ENCODE data around the gene FOXN3.

Gene FOXN3

DNA sequence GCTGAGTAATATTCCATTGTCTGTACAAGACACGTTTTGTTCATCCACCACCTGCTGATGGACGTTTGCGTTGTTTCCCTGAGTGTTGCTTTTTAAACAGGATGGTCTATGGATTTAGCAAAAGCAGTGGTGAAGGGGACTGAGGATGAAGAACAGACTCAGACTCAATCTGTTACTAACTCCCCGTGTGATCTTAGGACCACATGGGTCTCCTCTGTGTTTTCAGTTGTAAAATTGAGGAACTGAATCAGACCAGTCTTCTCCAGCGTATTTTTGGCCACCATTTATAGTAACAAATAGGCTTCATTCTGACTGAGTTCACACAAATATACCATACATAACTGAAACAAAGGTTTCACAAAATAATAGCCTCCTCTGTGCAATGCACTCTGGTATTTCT, 85.6 kb downstream of the FOXN3 start:
- no peak for DNase-seq (ENCODE audit: low spot score)

- DNase-seq (ENCODE audit: low spot score) = no peak
Measured at GRCh38 chr14:89330236-89331002, 86.6 kb downstream of the FOXN3 start.

DNA sequence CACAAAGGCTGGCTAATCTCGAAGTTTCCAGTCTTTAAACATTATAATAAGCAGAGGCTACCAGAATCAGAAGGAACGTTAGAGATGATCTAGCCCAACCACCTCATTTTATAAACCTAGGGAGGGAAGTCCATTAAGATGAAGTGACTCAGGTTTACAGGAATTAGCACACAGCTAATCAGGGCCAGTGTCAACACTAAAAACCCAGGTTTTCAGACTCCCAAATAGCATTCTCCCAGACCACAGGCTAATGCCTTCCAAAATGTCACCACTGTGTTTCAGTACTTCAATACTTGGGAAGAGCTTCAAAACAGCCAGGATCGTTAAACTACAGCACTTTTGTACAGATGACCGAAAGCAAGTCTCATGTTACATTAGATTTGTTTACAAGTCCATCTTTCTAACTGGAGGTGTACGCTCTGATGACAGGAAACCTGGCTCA, 89.2 kb downstream of the FOXN3 start:
- no peak for DNase-seq (ENCODE audit: low spot score)

- DNase-seq (ENCODE audit: low spot score) = no peak
Measured at GRCh38 chr14:89325959-89326358, 91.1 kb downstream of the FOXN3 start.

DNA sequence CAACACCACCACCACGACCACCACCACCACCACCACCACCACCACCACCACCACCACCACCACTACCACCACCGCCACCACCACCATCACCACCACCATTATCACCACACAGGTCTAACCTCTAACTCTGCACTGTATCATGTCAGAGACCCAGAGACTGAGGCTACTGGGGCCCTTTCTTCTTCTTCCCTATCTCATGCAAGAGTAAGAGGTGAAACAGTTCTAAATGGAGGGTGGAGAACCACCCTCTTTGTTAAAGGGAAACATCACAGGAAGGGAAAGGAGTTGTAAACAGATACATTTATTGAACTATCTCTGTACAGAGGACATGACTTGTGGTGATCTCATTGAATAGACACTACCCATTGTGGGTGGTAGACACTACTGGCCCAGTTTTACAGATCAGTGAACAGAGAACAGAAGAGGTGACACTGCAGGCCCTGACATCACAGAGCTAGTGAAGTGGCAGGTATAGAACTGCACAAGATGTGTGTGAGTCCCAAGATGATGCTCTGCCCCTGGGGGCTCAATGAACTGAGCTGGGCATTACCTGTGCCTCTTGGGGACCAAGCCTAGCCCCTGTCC, 91.6 kb downstream of the FOXN3 start:
- no peak for DNase-seq (ENCODE audit: low spot score)

- no peak for DNase-seq (ENCODE audit: low spot score)
Measured at GRCh38 chr14:89324501-89325298, 92.3 kb downstream of the FOXN3 start.

GRCh38 chr14:89320381-89321000, 96.5 kb downstream of the FOXN3 start:
- DNase-seq (ENCODE audit: low spot score) = no peak

- no peak for DNase-seq (ENCODE audit: low spot score)
Measured at GRCh38 chr14:89319687-89320086, 97.3 kb downstream of the FOXN3 start.

GRCh38 chr14:89317051-89317691, 99.9 kb downstream of the FOXN3 start:
- DNase-seq (ENCODE audit: low spot score) = no peak

- DNase-seq (ENCODE audit: low spot score) = no peak
Measured at GRCh38 chr14:89315493-89316470, 101.3 kb downstream of the FOXN3 start.

DNA sequence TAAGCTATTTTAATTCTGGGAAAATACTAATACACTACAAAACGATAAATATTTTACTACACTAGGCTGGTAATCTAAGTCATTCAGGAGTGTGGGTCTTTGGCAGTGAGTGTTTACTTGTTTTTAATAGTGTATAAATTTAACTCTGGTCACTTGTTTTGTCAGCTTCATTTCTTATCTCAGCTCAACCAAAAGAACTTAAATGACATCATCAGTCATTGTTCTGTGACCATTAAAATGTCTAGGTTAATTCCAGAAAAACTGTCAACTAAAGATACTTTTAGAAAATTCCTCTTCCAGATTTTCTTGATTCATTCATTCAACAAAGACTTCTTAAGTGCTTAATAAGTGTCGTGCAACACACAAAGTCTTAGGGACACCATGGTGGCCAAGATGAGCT, 102.8 kb downstream of the FOXN3 start:
- no peak for DNase-seq (ENCODE audit: low spot score)

DNA sequence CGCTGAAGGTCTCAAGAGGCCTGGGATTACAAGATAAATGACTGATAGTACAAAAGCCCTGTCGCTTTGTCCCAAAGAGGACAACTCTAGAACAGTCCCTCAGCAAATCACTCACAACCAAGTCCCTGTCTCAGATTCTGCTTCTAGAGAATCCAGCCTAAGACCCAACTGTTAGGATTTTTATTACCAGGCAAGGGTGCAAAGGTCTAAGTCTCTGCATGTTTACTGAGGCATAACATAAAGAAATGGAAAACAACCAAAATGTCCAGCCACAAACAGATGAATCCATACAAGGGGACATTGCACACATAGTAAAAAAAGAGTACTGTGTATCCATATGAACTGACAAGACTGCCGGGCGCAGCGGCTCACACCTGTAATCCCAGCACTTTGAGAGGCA, 104.1 kb downstream of the FOXN3 start:
- DNase-seq (ENCODE audit: low spot score) = no peak

- DNase-seq (ENCODE audit: low spot score) = no peak
Measured at GRCh38 chr14:89310211-89310610, 106.8 kb downstream of the FOXN3 start.

DNA sequence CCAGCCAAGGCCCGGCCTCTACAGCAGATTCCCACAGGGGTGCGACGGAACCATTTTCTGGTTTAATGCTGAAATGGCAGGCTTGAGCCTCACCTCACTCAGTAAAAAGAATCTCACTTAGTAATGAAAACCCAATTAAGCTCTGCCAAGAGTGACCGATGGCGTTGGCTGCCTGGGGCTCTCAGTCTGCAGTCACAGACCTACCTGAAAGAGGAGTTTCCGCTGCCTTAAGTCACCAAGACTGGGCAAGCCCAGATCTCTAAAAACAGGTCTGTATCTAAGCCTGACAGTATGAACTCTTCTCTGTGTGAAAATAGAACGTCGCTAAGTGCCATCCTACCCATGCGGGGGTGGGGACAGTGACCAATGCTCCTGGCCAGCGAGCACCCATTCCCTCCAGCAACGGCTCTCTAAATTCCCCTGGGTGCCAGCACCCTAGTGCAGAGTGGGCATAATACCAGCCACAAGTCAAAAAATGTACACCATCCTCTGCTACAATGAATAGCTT, 107.3 kb downstream of the FOXN3 start:
- DNase-seq (ENCODE audit: low spot score) = no peak

DNA sequence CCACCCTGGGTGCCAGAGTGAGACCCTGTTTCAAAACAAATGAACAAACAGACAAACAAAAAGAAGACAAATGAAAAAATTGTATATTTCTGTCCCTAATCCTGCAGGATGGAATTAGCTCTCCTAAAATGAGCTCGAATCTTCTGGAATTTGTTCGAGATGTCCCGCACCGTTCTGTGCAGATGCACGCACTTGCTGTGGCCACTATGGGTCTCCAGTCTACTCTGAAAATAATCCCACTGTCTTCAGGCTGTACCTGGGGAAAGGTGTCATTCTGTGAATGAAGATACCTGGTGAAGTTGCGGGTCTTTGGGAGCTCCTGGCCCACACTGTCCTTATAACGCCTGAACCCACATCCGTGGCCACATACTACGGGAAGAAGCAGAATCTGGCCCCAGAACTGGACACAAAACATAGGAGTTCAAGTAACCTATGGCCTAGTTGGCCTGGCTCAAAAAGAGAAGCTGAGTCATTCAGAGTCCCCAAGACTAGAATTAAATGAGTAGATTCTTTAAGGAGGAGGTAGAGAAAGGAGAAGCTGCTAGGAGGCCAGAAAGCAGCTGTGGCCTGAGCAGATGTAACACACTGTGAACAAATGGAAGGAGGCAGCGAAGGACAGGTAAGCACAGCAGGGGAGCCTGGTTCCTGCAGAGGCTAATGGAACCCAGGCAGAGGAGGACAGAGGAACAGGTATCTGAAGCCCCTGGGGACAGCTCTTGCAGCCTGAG, 108.6 kb downstream of the FOXN3 start:
- no peak for DNase-seq (ENCODE audit: low spot score)

- no peak for DNase-seq (ENCODE audit: low spot score)
Measured at GRCh38 chr14:89307409-89307808, 109.6 kb downstream of the FOXN3 start.

DNA sequence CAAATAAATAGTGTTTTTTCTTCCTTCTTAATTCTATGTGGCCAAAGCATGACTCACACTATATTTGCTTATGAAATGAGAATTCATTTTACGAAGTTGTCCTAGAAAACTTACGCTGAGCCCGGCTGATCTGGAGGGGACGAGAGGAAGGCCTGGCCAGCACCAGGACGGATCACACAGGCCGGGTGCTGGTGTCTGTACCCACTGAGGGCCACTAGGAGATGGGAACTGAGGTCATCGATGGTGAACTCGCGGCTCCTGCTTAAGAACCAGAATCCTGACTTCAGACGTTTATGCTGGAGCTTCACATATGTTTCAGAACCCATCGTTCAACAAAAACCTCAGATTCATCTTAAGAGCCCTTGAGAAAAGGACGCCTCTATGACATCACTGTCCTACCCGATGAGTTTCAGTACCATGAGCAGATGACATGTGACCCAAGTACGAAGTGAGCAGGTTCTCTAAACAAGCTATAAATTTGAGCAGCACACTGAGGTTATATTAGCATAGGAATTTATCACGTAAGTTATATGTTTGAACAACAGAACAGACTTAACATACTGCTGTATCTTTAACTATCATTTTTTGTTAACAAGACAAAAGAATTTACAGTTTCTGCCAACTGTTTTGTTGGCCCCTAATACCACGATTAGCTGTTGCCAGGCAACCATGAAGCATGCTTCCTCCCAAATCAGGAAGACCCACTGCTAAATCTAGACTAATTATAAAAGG, 111.9 kb downstream of the FOXN3 start:
- DNase-seq (ENCODE audit: low spot score) = no peak

DNA sequence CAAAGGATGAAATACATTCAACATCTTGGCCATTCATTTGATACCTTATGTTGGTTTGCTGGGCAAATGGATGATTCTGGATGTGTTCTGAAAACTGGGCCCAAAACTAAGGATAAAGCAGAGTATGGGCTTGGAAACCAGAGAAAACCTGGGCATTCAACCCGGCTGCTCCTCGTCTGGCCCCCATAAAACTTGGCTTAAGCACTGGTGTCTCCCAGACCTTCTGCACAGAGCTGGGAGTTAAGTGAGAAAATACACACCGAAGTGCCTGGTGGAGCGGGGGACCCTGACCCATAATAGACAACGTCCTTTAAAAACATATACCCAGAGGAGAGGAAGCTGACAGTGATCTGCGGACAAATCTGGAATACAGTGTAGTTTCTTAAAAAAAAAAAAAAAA, 112.5 kb downstream of the FOXN3 start:
- no peak for DNase-seq (ENCODE audit: low spot score)

Data from CD4-positive, alpha-beta T cell treated with Interleukin-2 at 100 ng/mL for 4 hours (primary cell).